ENCODE results near the gene ENG. TPM values are rescaled to one million over a fixed set of nuclear protein-coding genes. Genes with fewer than 3 reads are reported as not detected.
A peak's percentile ranks its signal among the peaks of the same experiment; 100 is the strongest.

The ENG gene
- total RNA-seq, 1 experiment from 2014 or later = 29.9 TPM

- DNase-seq (ENCODE audit: low spot score) = peak; percentile 33
- intact Hi-C loops (cut with micrococcal nuclease; ENCODE audit: unreplicated experiment) = no loop called here
- Histone ChIP-seq H3K9me3 (ENCODE audit: low read depth, low read length, poor library complexity, severe bottlenecking) (no peaks in the 10 kb centered on the region), H3K4me3 (ENCODE audit: low read depth, low read length, poor library complexity, severe bottlenecking) (peak overlapping the region; percentile 50), H3K36me3 (ENCODE audit: insufficient read depth, low read length, poor library complexity, severe bottlenecking) (no peaks in the 10 kb centered on the region), H3K4me1 (ENCODE audit: insufficient read depth, low read length, poor library complexity, severe bottlenecking) (peaks cover 25% of the 10 kb centered on the region), H3K27me3 (replicated peaks; ENCODE audit: insufficient read depth, low read depth, low read length, poor library complexity) (no peaks in the 10 kb centered on the region), H3K27ac (ENCODE audit: low read depth, low read length, poor library complexity, severe bottlenecking) (peak overlapping the region; percentile 14)
- POLR2A ChIA-PET (ENCODE audit: low non-redundant PET) = no interaction called here
- CTCF ChIA-PET = no interaction called here
- no peak for TF ChIP-seq CTCF (conservative IDR thresholded peaks at IDR 0.05; ENCODE audit: low read depth, low read length)
- no peak for TF ChIP-seq EZH2 (IDR thresholded peaks at IDR 0.05; ENCODE audit: borderline replicate concordance, low read depth, low read length, poor library complexity, severe bottlenecking)
- BruUV-seq (replicated peaks) = no TSS peak
Observed at GRCh38 chr9:127878001-127878651, 23.7 kb upstream of the ENG start.

GRCh38 chr9:127877566-127877998, 23.1 kb upstream of the ENG start, which contains the start of gene AK1:
Gene AK1, minus strand, starts transcription at chr9:127877675. Its CDS starts 3,058 bp downstream, at chr9:127874617.
- ChIA-PET CTCF (no interaction called here), POLR2A (ENCODE audit: low non-redundant PET) (no interaction called here)
- no peaks in the 10 kb centered on the region for H3K27me3 ChIP-seq (replicated peaks; ENCODE audit: insufficient read depth, low read depth, low read length, poor library complexity)
- BruUV-seq (replicated peaks) = no TSS peak
- no peak for TF ChIP-seq EZH2 (IDR thresholded peaks at IDR 0.05; ENCODE audit: borderline replicate concordance, low read depth, low read length, poor library complexity, severe bottlenecking)
- TF ChIP-seq CTCF (conservative IDR thresholded peaks at IDR 0.05; ENCODE audit: low read depth, low read length) = no peak
- intact Hi-C loops (cut with micrococcal nuclease; ENCODE audit: unreplicated experiment) = no loop called here
- peak; percentile 64 for DNase-seq (ENCODE audit: low spot score)
- H3K4me1 ChIP-seq (ENCODE audit: insufficient read depth, low read length, poor library complexity, severe bottlenecking) = peaks cover 20% of the 10 kb centered on the region
- H3K27ac ChIP-seq (ENCODE audit: low read depth, low read length, poor library complexity, severe bottlenecking) = peak within 1 kb of the TSS; percentile 14
- peak within 1 kb of the TSS; percentile 50 for H3K4me3 ChIP-seq (ENCODE audit: low read depth, low read length, poor library complexity, severe bottlenecking)
- no peaks in the 10 kb centered on the region for H3K9me3 ChIP-seq (ENCODE audit: low read depth, low read length, poor library complexity, severe bottlenecking)
- H3K36me3 ChIP-seq (ENCODE audit: insufficient read depth, low read length, poor library complexity, severe bottlenecking) = no peaks in the 10 kb centered on the region

GRCh38 chr9:127876764-127877562, 22.5 kb upstream of the ENG start:
- TF ChIP-seq CTCF (conservative IDR thresholded peaks at IDR 0.05; ENCODE audit: low read depth, low read length) (no peak), EZH2 (IDR thresholded peaks at IDR 0.05; ENCODE audit: borderline replicate concordance, low read depth, low read length, poor library complexity, severe bottlenecking) (no peak)
- Histone ChIP-seq H3K4me3 (ENCODE audit: low read depth, low read length, poor library complexity, severe bottlenecking) (peak overlapping the region; percentile 50), H3K27ac (ENCODE audit: low read depth, low read length, poor library complexity, severe bottlenecking) (no peak overlapping the region), H3K9me3 (ENCODE audit: low read depth, low read length, poor library complexity, severe bottlenecking) (no peaks in the 10 kb centered on the region), H3K4me1 (ENCODE audit: insufficient read depth, low read length, poor library complexity, severe bottlenecking) (peaks cover 19% of the 10 kb centered on the region), H3K27me3 (replicated peaks; ENCODE audit: insufficient read depth, low read depth, low read length, poor library complexity) (no peaks in the 10 kb centered on the region), H3K36me3 (ENCODE audit: insufficient read depth, low read length, poor library complexity, severe bottlenecking) (no peaks in the 10 kb centered on the region)
- ChIA-PET POLR2A (ENCODE audit: low non-redundant PET) (no interaction called here), CTCF (no interaction called here)
- intact Hi-C loops (cut with micrococcal nuclease; ENCODE audit: unreplicated experiment) = no loop called here
- no TSS peak for BruUV-seq (replicated peaks)
- no peak for DNase-seq (ENCODE audit: low spot score)

Data from A673 (cell line).